ENCODE data around the gene KRT25. TPM values are rescaled to one million over a fixed set of nuclear protein-coding genes. Genes with fewer than 3 reads are reported as not detected.
A peak's percentile ranks its signal among the peaks of the same experiment; 100 is the strongest.

KRT25 gene
- total RNA-seq, 2 experiments from 2014 or later: not detected

- Histone ChIP-seq H3K4me1 (ENCODE audit: insufficient read depth, low read length, poor library complexity, severe bottlenecking) (peaks cover 8% of the 10 kb centered on the region), H3K9me2 (ENCODE audit: insufficient read depth, low read length) (no peaks in the 10 kb centered on the region), H3K4me2 (ENCODE audit: low read length) (no peak overlapping the region), H3K27ac (ENCODE audit: low read depth, low read length, poor library complexity, severe bottlenecking) (no peak overlapping the region), H4K20me1 (ENCODE audit: insufficient read depth, low read length) (no peaks in the 10 kb centered on the region), H3K36me3 (ENCODE audit: insufficient read depth, low read length) (no peaks in the 10 kb centered on the region), H3K9me3 (ENCODE audit: low read length) (no peaks in the 10 kb centered on the region), H2AFZ (ENCODE audit: low read length) (no peak overlapping the region), H3K4me3 (ENCODE audit: low read depth, low read length, poor library complexity, severe bottlenecking) (no peak overlapping the region), H3K79me2 (ENCODE audit: insufficient read depth, low read depth, low read length) (no peaks in the 10 kb centered on the region)
- intact Hi-C loops (cut with micrococcal nuclease; ENCODE audit: unreplicated experiment): loop anchor here (5.0 kb wide), 1 partner anchor 105 kb away; no protein-coding TSS in a partner anchor
- BruUV-seq (replicated peaks): no TSS peak
- TF ChIP-seq EZH2phosphoT487 (IDR thresholded peaks at IDR 0.05; ENCODE audit: borderline replicate concordance, low read depth, low read length) (no peak), CTCF (conservative IDR thresholded peaks at IDR 0.05; ENCODE audit: low read length) (peak; percentile 63)
- peak; percentile 9 for DNase-seq (ENCODE audit: low spot score)
- CTCF ChIA-PET (ENCODE audit: unreplicated experiment): no interaction called here
- POLR2A ChIA-PET: interaction anchor here (0.6 kb wide), 1 partner anchor 519 kb away, joined by 7 read pairs; no protein-coding TSS in a partner anchor
These were observed 28.2 kb downstream of the KRT25 start for GRCh38 chr17:40726919-40727318.

- no peak for TF ChIP-seq CTCF (conservative IDR thresholded peaks at IDR 0.05; ENCODE audit: low read length)
- TF ChIP-seq EZH2phosphoT487 (IDR thresholded peaks at IDR 0.05; ENCODE audit: borderline replicate concordance, low read depth, low read length): no peak
- no peak overlapping the region for H2AFZ ChIP-seq (ENCODE audit: low read length)
- no peaks in the 10 kb centered on the region for H4K20me1 ChIP-seq (ENCODE audit: insufficient read depth, low read length)
- H3K9me3 ChIP-seq (ENCODE audit: low read length): no peaks in the 10 kb centered on the region
- no peaks in the 10 kb centered on the region for H3K9me2 ChIP-seq (ENCODE audit: insufficient read depth, low read length)
- CTCF ChIA-PET (ENCODE audit: unreplicated experiment): no interaction called here
- no peak overlapping the region for H3K4me3 ChIP-seq (ENCODE audit: low read depth, low read length, poor library complexity, severe bottlenecking)
- H3K4me1 ChIP-seq (ENCODE audit: insufficient read depth, low read length, poor library complexity, severe bottlenecking): peaks cover 8% of the 10 kb centered on the region
- no peak overlapping the region for H3K4me2 ChIP-seq (ENCODE audit: low read length)
- H3K36me3 ChIP-seq (ENCODE audit: insufficient read depth, low read length): no peaks in the 10 kb centered on the region
- no TSS peak for BruUV-seq (replicated peaks)
- intact Hi-C loops (cut with micrococcal nuclease; ENCODE audit: unreplicated experiment): loop anchor here (5.0 kb wide), 1 partner anchor 102 kb away; no protein-coding TSS in a partner anchor
- POLR2A ChIA-PET: no interaction called here
- no peak for DNase-seq (ENCODE audit: low spot score)
- no peak overlapping the region for H3K27ac ChIP-seq (ENCODE audit: low read depth, low read length, poor library complexity, severe bottlenecking)
- H3K79me2 ChIP-seq (ENCODE audit: insufficient read depth, low read depth, low read length): no peaks in the 10 kb centered on the region
These were observed 30.5 kb downstream of the KRT25 start for GRCh38 chr17:40724656-40725055.

- Histone ChIP-seq H4K20me1 (ENCODE audit: insufficient read depth, low read length) (no peaks in the 10 kb centered on the region), H3K4me2 (ENCODE audit: low read length) (no peak overlapping the region), H3K4me1 (ENCODE audit: insufficient read depth, low read length, poor library complexity, severe bottlenecking) (no peaks in the 10 kb centered on the region), H2AFZ (ENCODE audit: low read length) (no peak overlapping the region), H3K9me2 (ENCODE audit: insufficient read depth, low read length) (no peaks in the 10 kb centered on the region), H3K36me3 (ENCODE audit: insufficient read depth, low read length) (no peaks in the 10 kb centered on the region), H3K4me3 (ENCODE audit: low read depth, low read length, poor library complexity, severe bottlenecking) (no peak overlapping the region), H3K27ac (ENCODE audit: low read depth, low read length, poor library complexity, severe bottlenecking) (no peak overlapping the region), H3K9me3 (ENCODE audit: low read length) (no peaks in the 10 kb centered on the region), H3K79me2 (ENCODE audit: insufficient read depth, low read depth, low read length) (no peaks in the 10 kb centered on the region)
- no peak for DNase-seq (ENCODE audit: low spot score)
- intact Hi-C loops (cut with micrococcal nuclease; ENCODE audit: unreplicated experiment): no loop called here
- TF ChIP-seq CTCF (conservative IDR thresholded peaks at IDR 0.05; ENCODE audit: low read length) (no peak), EZH2phosphoT487 (IDR thresholded peaks at IDR 0.05; ENCODE audit: borderline replicate concordance, low read depth, low read length) (no peak)
- no TSS peak for BruUV-seq (replicated peaks)
- ChIA-PET CTCF (ENCODE audit: unreplicated experiment) (no interaction called here), POLR2A (no interaction called here)
These were observed 32.9 kb downstream of the KRT25 start for GRCh38 chr17:40722241-40722640.
